Lower leg skin (tissue), 4 donors: ENCODE results near the gene TOMT. TPM values are rescaled to one million over a fixed set of nuclear protein-coding genes. Genes with fewer than 3 reads are reported as not detected.
A peak's percentile ranks its signal among the peaks of the same experiment; 100 is the strongest.

Source experiments
- DNase-seq, 2 donors: peaks; one replicate each; pipeline ENCODE4 v3.0.0-alpha.2; 2019; ENCODE audit warnings: low spot score in 2 of 2
- H3K4me3 ChIP-seq: fragments of 200-600 bp; sonication (generic); 2 replicates; pipeline ENCODE4 v1.5.1; 2017; ENCODE audit warnings: mild to moderate bottlenecking, low read depth; ENCODE audit not compliant: poor library complexity, severe bottlenecking
- POLR2A ChIP-seq, 2 donors: fragments of 450-650 bp; IDR thresholded peaks; one replicate each; pipeline ENCODE4 v1.6.1; 2016 to 2017; ENCODE audit warnings: antibody characterized with exemption in 2 of 2, mild to moderate bottlenecking in 1 of 2, moderate library complexity in 1 of 2
- WGBS, 2 donors: methylation state at CpG; one replicate each; pipeline ENCODE4 v1.1.5; 2018; 5-methylcytosine and 5-hydroxymethylcytosine counted together
- intact Hi-C: fragments of 100-400 bp; cut with DNase I; formaldehyde crosslinking; loops from one replicate; pipeline ENCODE4 v1.15.0; 2023; ENCODE audit warnings: low total_unique reads
- total RNA-seq, 4 donors: library from RNA; depleted of rRNA; stranded (reverse); fragments of >200 nt; gene quantifications; one replicate each; pipeline ENCODE4 v1.1.0, GENCODE V29; 2016
- TF ChIP-seq, protein P1 (sequence below), 3 donors: fragments of 450-650 bp; IDR thresholded peaks; one replicate each; pipeline ENCODE4 v1.5.1; 2016; ENCODE audit warnings: antibody characterized with exemption in 3 of 3, mild to moderate bottlenecking in 3 of 3, moderate library complexity in 2 of 3

Gene TOMT
- total RNA-seq, 4 donors from 2014 or later = not detected

DNA sequence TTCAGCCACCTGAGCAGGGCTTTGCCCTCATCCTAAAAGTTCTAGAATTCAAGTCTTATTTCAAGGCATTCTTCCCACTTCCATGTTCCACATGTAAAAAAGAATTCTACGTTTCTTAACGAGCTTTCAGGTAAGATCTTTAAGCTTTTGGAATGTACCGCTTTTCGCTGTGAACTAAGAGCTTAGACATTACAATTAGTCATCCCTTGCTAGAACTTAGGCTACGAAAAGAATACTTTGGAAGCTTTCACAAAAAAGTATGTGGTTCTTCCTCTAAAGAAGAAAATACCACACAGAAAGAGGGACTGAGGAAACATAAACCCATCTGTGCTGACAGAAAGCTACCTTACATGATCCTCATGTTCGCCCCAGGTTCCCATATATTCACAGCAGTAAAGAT lies 27.2 kb upstream of the TOMT start:
- intact Hi-C loops = no loop called here
- no peak overlapping the region for H3K4me3 ChIP-seq
- no peak for DNase-seq
- 58 to 59% methylated on average over 6 of the region's 6 CpGs for WGBS, 2 donors
- TF ChIP-seq, protein P1, sequence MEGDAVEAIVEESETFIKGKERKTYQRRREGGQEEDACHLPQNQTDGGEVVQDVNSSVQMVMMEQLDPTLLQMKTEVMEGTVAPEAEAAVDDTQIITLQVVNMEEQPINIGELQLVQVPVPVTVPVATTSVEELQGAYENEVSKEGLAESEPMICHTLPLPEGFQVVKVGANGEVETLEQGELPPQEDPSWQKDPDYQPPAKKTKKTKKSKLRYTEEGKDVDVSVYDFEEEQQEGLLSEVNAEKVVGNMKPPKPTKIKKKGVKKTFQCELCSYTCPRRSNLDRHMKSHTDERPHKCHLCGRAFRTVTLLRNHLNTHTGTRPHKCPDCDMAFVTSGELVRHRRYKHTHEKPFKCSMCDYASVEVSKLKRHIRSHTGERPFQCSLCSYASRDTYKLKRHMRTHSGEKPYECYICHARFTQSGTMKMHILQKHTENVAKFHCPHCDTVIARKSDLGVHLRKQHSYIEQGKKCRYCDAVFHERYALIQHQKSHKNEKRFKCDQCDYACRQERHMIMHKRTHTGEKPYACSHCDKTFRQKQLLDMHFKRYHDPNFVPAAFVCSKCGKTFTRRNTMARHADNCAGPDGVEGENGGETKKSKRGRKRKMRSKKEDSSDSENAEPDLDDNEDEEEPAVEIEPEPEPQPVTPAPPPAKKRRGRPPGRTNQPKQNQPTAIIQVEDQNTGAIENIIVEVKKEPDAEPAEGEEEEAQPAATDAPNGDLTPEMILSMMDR (IDR thresholded peaks at IDR 0.05) = no peak
- TF ChIP-seq POLR2A (IDR thresholded peaks at IDR 0.05) = no peak

DNA sequence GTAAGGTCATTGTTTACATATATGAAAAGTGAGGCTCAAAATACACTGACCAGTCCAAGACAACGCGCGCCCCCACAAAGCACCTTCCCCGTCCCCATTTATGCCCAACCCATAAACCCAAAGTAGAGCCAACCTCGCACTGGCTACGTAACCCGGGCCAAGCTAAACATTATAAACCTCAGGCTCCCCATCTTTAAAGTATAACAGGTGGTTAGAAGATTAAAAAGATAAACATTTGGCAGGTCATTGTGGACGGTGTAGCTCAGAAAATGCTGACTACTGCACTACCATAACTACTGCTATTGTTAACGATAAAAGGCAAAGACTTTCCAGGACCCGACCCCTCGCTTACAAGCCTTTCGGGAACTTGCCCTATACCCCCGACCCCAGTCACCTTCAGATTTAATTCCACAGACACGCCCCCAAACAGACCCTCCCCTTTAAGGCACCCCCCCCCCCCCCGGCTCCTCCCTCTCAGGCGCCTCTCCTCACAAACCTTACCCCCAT lies 25.9 kb upstream of the TOMT start:
- intact Hi-C loops = loop anchor here (5.0 kb wide), 1 partner anchor 38 kb away; no protein-coding TSS in a partner anchor
- 3 to 5% methylated on average over 16 of the region's 16 CpGs for WGBS, 2 donors
- DNase-seq = peak in 1 of 2 donors; percentile 89
- H3K4me3 ChIP-seq = peak overlapping the region; percentile 54
- TF ChIP-seq, protein P1 (IDR thresholded peaks at IDR 0.05) = no peak
- TF ChIP-seq POLR2A (IDR thresholded peaks at IDR 0.05) = no peak

- WGBS, 2 donors = 1 to 2% methylated on average over 37 to 59 of the region's 60 CpGs
- H3K4me3 ChIP-seq = peak within 1 kb of the TSS; percentile 54
- intact Hi-C loops = loop anchor here (5.0 kb wide), 1 partner anchor 38 kb away; no protein-coding TSS in a partner anchor
- peak in 1 of 2 donors; percentile 19 for TF ChIP-seq POLR2A (IDR thresholded peaks at IDR 0.05)
- TF ChIP-seq, protein P1 (IDR thresholded peaks at IDR 0.05) = no peak
- DNase-seq = peak; percentile 100
Observed at GRCh38 chr11:72080326-72081183, 25.2 kb upstream of the TOMT start, which contains the start of the genes LRRC51 and NUMA1. Gene LRRC51 (plus strand): TSS chr11:72080850. CDS start chr11:72089084, 8,234 bp downstream. Gene NUMA1 (minus strand): TSS chr11:72080542. CDS start chr11:72035943, 44,599 bp downstream.

DNA sequence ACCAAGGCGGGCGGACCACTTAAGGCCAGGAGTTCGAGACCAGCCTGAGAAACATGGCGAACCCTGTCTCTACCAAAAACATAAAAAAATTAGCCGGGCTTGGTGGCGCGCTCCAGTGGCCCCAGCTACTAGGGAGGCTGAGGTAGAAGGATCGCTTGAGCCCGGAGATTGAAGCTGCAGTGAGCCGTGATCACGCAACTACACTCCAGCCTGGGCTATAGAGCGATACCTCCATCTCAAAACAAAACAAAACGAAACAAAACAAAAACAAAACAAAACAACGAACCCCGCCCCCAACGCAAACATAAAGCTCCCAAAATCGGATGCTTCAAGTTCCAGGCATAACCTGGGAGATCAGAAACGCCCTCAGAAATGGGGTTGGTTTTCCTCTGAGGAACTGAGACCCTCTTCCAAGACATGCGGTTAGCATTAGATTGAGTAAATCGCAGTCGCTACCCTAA lies 24.5 kb upstream of the TOMT start:
- H3K4me3 ChIP-seq = peak overlapping the region; percentile 14
- intact Hi-C loops = loop anchor here (5.0 kb wide), 1 partner anchor 39 kb away; no protein-coding TSS in a partner anchor
- DNase-seq = no peak
- TF ChIP-seq, protein P1 (IDR thresholded peaks at IDR 0.05) = no peak
- no peak for TF ChIP-seq POLR2A (IDR thresholded peaks at IDR 0.05)
- WGBS, 2 donors = 69 to 74% methylated on average over 21 of the region's 21 CpGs

DNA sequence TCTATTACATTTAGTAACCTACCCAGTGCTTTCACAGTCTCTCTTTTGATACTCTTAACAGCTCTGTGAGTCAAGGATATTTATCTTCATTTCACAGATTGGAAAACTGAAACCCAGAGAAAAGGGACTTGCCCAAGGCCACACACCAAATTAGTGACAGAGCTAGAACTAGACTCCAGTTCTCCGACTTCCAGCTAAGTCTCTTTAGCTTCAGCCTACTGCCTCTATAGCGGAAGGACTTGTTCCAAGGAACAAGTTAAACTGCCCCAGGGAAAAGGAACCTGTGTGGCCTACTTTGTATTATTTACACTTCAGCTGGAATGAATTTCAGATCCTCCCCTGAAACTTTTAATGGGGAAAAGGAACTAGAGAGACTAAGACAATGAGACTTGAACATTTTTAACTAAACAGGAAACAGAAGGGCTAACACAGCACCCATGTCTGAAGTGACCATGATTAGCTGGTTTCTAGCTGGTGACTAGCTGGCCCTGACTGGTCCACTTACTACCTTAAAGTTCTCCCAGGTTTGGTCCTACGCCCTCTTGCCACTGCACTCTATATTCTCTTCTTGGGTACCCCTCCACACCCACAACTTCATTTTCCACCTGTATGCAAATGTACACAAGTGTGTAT lies 23.8 kb upstream of the TOMT start:
- no peak for TF ChIP-seq POLR2A (IDR thresholded peaks at IDR 0.05)
- TF ChIP-seq, protein P1 (IDR thresholded peaks at IDR 0.05) = no peak
- WGBS, 2 donors = 49 to 53% methylated on average over 3 of the region's 3 CpGs
- intact Hi-C loops = loop anchor here (5.0 kb wide), 1 partner anchor 40 kb away; no protein-coding TSS in a partner anchor
- no peak overlapping the region for H3K4me3 ChIP-seq
- no peak for DNase-seq
